HepG2 (cell line): ENCODE results near the gene SHANK3. TPM values are rescaled to one million over a fixed set of nuclear protein-coding genes. Genes with fewer than 3 reads are reported as not detected.

ENCODE experiments used
- AHDC1 ChIP-seq: sonication (generic); formaldehyde crosslinking; IDR thresholded peaks from 2 replicates; pipeline ENCODE4 v1.5.1; 2020; ENCODE audit warnings: mild to moderate bottlenecking, missing genetic modification reagents, borderline replicate concordance
- ASH2L ChIP-seq: fragments of 300-600, 200-600 bp; sonication (generic); IDR thresholded peaks from 2 replicates; pipeline ENCODE4 v1.7.0; 2017; ENCODE audit warnings: low read depth, mild to moderate bottlenecking, moderate library complexity, mixed read lengths, low read length; ENCODE audit not compliant: insufficient read length
- BORCS8-MEF2B ChIP-seq: sonication (generic); formaldehyde crosslinking; IDR thresholded peaks from 2 replicates; pipeline ENCODE4 v1.8.0; 2022; ENCODE audit warnings: mild to moderate bottlenecking, missing genetic modification reagents
- DRAP1 ChIP-seq: IDR thresholded peaks from 2 replicates; pipeline ENCODE4 v1.6.1; 2016; ENCODE audit warnings: missing genetic modification reagents, missing compliant biosample characterization
- EP300 ChIP-seq, 3 experiments: sonication (generic) in 1 of 3; formaldehyde crosslinking in 1 of 3; IDR thresholded peaks; 2 replicates each; pipeline versions ENCODE4 v1.5.1 to v1.6.1; 2011 to 2020; ENCODE audit warnings: low read depth in 2 of 3, low read length in 2 of 3, borderline replicate concordance in 1 of 3, improper control_type of control experiment in 1 of 3, mild to moderate bottlenecking in 1 of 3, missing genetic modification reagents in 1 of 3, moderate library complexity in 1 of 3
- EZH2 ChIP-seq: conservative IDR thresholded peaks from 2 replicates; pipeline ENCODE4 v1.6.1; 2012; ENCODE audit warnings: mild to moderate bottlenecking, low read depth, low read length, moderate library complexity
- FUBP1 ChIP-seq: sonication (generic); formaldehyde crosslinking; IDR thresholded peaks from 2 replicates; pipeline ENCODE4 v1.5.1; 2020; ENCODE audit warnings: missing genetic modification reagents, mild to moderate bottlenecking, borderline replicate concordance
- HNRNPLL ChIP-seq: fragments of 200-400 bp; formaldehyde crosslinking; IDR thresholded peaks from 2 replicates; pipeline ENCODE4 v1.6.1; 2017; ENCODE audit warnings: mild to moderate bottlenecking, low read depth, low read length; ENCODE audit not compliant: poor library complexity, severe bottlenecking
- HOXA9 ChIP-seq: sonication (generic); formaldehyde crosslinking; IDR thresholded peaks from 2 replicates; pipeline ENCODE4 v1.8.1; 2022; ENCODE audit warnings: missing genetic modification reagents, mild to moderate bottlenecking, moderate library complexity, borderline replicate concordance
- KLF12 ChIP-seq: sonication (generic); formaldehyde crosslinking; IDR thresholded peaks from 2 replicates; pipeline ENCODE4 v1.4.0; 2020; ENCODE audit warnings: missing genetic modification reagents, borderline replicate concordance
- MXD3 ChIP-seq: IDR thresholded peaks from 2 replicates; pipeline ENCODE4 v1.6.1; 2016; ENCODE audit warnings: mild to moderate bottlenecking, missing biosample characterization, missing genetic modification reagents
- NR0B2 ChIP-seq: sonication (generic); formaldehyde crosslinking; IDR thresholded peaks from 2 replicates; pipeline ENCODE4 v1.4.0; 2020; ENCODE audit warnings: mild to moderate bottlenecking, missing genetic modification reagents
- ZGPAT ChIP-seq: IDR thresholded peaks from 2 replicates; pipeline ENCODE4 v1.6.1; 2016; ENCODE audit warnings: mild to moderate bottlenecking
- ZNF253 ChIP-seq: sonication (generic); formaldehyde crosslinking; IDR thresholded peaks from 2 replicates; pipeline ENCODE4 v1.8.0; 2022; ENCODE audit warnings: mild to moderate bottlenecking, missing genetic modification reagents, borderline replicate concordance
- ZNF30 ChIP-seq: sonication (generic); formaldehyde crosslinking; IDR thresholded peaks from 2 replicates; pipeline ENCODE4 v1.5.0; 2020; ENCODE audit warnings: mild to moderate bottlenecking, missing genetic modification reagents
- ZNF468 ChIP-seq: sonication (generic); formaldehyde crosslinking; IDR thresholded peaks from 2 replicates; pipeline ENCODE4 v1.8.0; 2022; ENCODE audit warnings: mild to moderate bottlenecking, moderate library complexity, missing genetic modification reagents
- ZNF572 ChIP-seq: sonication (generic); formaldehyde crosslinking; IDR thresholded peaks from 2 replicates; pipeline ENCODE4 v1.5.1; 2020; ENCODE audit warnings: mild to moderate bottlenecking, missing genetic modification reagents
- polyA plus RNA-seq, 8 experiments: library from polyadenylated mRNA; depleted of rRNA in 3 of 8; stranded (reverse) in 7 of 8; unstranded in 1 of 8; fragments of >200 nt; fragmentation: Illumina TruSeq in 4 of 8; extraction: Trizol in 4 of 8; gene quantifications; 2 replicates each; pipeline versions ENCODE4 v1.2.1 to v1.2.3, GENCODE V29; 2011 to 2016; ENCODE audit warnings: low read depth in 4 of 8, missing spikeins in 1 of 8, mixed read lengths in 1 of 8; ENCODE audit not compliant: insufficient read depth in 1 of 8
- total RNA-seq, 5 experiments: library from RNA; depleted of rRNA; stranded (reverse); fragments of >200 nt; fragmentation: Illumina TruSeq; extraction: Trizol; gene quantifications; 2 replicates each; pipeline ENCODE4 v1.2.3, GENCODE V29; 2016; ENCODE audit warnings: low read depth in 1 of 5

SHANK3 gene
- total and polyA plus RNA-seq, 2 of the 13 experiments (the other 11 are each of a cell fraction or from before 2014, with no cell fraction given): 2.9 to 4.6 TPM

- peak; percentile 57; the same call in 1 of the 2 replicates for TF ChIP-seq AHDC1 (CRISPR knock-in tag)
- no peak for TF ChIP-seq FUBP1 (CRISPR knock-in tag)
- TF ChIP-seq ZNF30 (CRISPR knock-in tag): no peak
- no peak for TF ChIP-seq EZH2
- no peak for TF ChIP-seq HNRNPLL
- peak; percentile 82; the same call in 1 of the 2 replicates for TF ChIP-seq ZNF572 (CRISPR knock-in tag)
- peak; percentile 46 to 77; a peak in 1 of 4 replicates for TF ChIP-seq EP300 (IDR thresholded peaks at IDR 0.05; ENCODE audit: low read depth in 2 of 2, low read length in 2 of 2)
- TF ChIP-seq EP300 (CRISPR knock-in tag; IDR thresholded peaks at IDR 0.05; ENCODE audit: borderline replicate concordance): peak; percentile 79
- TF ChIP-seq ASH2L: peak; percentile 83
- TF ChIP-seq ZGPAT (CRISPR knock-in tag): peak; percentile 92
- TF ChIP-seq NR0B2 (CRISPR knock-in tag): peak; percentile 57
- peak; percentile 92 for TF ChIP-seq DRAP1 (CRISPR knock-in tag)
- no peak; the same call in 1 of the 2 replicates for TF ChIP-seq HOXA9 (CRISPR knock-in tag)
- TF ChIP-seq ZNF253 (CRISPR knock-in tag): no peak
- no peak for TF ChIP-seq BORCS8-MEF2B
- no peak for TF ChIP-seq ZNF468 (CRISPR knock-in tag)
- no peak for TF ChIP-seq MXD3 (CRISPR knock-in tag)
- TF ChIP-seq KLF12 (CRISPR knock-in tag): peak; percentile 31; the same call in 1 of the 2 replicates
Observed at GRCh38 chr22:50700387-50701075, 27.9 kb downstream of the SHANK3 start (continued).
